Measurements from ENCODE around the gene HOXB2.

HOXB2 gene

GRCh38 chr17:48559840-48560817 is 15.2 kb upstream of the HOXB2 start:
- no peak for DNase-seq (ENCODE audit: extremely low read depth, low read depth)
- no peak overlapping the region for H3K4me3 ChIP-seq (replicated peaks; ENCODE audit: low read depth, low read length)
- TF ChIP-seq, protein P1, sequence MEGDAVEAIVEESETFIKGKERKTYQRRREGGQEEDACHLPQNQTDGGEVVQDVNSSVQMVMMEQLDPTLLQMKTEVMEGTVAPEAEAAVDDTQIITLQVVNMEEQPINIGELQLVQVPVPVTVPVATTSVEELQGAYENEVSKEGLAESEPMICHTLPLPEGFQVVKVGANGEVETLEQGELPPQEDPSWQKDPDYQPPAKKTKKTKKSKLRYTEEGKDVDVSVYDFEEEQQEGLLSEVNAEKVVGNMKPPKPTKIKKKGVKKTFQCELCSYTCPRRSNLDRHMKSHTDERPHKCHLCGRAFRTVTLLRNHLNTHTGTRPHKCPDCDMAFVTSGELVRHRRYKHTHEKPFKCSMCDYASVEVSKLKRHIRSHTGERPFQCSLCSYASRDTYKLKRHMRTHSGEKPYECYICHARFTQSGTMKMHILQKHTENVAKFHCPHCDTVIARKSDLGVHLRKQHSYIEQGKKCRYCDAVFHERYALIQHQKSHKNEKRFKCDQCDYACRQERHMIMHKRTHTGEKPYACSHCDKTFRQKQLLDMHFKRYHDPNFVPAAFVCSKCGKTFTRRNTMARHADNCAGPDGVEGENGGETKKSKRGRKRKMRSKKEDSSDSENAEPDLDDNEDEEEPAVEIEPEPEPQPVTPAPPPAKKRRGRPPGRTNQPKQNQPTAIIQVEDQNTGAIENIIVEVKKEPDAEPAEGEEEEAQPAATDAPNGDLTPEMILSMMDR (IDR thresholded peaks at IDR 0.05; ENCODE audit: low read depth, low read length, missing control alignments): no peak

GRCh38 chr17:48559122-48559839 is 14.4 kb upstream of the HOXB2 start:
- DNase-seq (ENCODE audit: extremely low read depth, low read depth): no peak
- H3K4me3 ChIP-seq (replicated peaks; ENCODE audit: low read depth, low read length): no peak overlapping the region
- TF ChIP-seq, protein P1 (IDR thresholded peaks at IDR 0.05; ENCODE audit: low read depth, low read length, missing control alignments): no peak

DNA sequence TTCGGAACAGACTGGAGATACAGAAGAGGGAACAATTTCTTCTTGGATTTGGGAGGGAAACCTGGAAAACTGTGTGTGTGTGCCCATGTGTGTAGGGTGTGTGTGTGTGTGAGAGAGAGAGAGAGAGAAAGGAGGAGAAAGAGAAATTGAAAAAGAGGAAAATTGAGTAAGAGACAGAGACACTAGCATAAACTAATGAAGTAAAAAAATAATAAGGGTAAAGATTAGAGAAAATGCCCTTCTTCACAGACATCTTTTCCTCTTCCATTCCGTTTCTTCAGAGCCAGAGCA is 13.9 kb upstream of the HOXB2 start:
- TF ChIP-seq, protein P1 (IDR thresholded peaks at IDR 0.05; ENCODE audit: low read depth, low read length, missing control alignments): no peak
- DNase-seq (ENCODE audit: extremely low read depth, low read depth): no peak
- no peak overlapping the region for H3K4me3 ChIP-seq (replicated peaks; ENCODE audit: low read depth, low read length)

DNA sequence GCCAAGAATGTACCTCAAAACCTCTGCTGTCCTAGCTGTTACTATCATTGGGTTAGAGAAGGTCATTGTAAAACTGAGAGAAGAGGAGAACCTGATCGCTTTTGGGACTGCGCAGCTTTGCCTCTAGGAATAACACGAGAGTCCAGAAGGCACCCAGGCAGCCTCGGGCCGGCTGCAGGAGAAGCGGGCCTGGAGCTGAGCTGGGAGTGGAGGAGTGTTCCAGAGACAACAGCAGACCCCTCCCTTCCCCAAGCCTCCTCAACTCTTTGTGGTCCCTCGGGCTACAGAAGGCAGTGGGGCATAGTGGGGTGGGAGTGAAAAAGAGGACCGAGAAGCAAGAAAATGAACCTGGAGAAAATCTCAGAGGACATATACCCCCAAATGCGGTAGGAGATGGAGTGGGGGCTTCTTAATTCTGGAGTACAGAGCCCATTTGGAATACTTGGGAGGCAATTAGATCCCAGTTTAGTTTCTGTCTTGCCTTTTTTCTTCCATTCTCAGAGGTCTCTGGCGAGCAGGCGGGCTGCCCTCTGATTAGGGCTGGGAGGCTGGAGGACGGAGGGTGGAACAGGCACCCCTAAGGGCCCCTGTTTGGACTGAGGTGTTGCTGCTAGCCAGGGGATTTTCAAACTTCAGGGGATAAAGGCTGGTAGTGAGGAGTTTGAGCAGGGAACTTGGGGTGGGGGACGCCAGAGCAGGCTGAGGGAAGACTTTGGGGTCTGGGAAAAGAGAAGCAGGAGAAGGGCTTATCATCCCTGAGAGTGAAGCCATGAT is 13.3 kb upstream of the HOXB2 start:
- no peak for DNase-seq (ENCODE audit: extremely low read depth, low read depth)
- H3K4me3 ChIP-seq (replicated peaks; ENCODE audit: low read depth, low read length): no peak overlapping the region
- TF ChIP-seq, protein P1 (IDR thresholded peaks at IDR 0.05; ENCODE audit: low read depth, low read length, missing control alignments): no peak

DNA sequence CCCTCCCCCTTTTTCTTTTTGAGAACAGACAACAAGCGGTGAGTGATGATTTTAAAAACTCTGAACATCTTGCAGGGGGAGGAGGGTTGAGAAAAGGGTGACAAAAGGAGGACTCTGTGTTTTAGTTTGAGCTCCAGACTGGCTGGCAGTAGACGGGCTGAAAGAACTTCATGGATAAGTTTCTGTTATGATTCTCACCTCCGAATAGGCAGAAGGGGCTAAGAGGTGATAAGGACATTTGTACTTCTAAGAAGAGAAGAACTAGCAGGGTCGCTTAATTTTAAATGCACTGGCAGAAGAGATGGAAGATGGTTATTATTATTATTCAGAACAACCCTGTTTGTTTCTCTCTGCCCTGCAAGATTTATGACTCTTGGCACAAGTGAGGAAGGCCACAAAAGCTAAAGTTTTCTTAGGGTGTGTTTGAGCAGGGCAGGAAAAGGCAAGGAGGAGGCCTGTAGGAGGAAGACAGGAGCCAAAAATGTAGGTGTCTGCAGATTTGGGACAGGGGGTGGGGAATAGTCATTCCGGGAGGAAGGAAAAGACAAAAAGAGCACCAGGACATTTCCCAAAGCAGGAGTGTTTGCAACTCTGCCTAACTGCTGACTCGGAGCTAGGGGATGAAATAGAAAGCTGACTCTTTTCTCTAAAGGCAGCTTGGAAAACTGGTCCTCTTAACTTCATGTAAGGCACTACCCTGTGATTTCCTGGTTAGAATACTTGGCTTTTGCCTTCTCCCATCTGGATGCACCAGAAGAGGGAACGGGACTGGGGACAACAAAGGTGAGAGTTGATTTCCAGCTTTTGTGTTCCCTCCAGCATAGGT is 11.9 kb upstream of the HOXB2 start:
- no peak for DNase-seq (ENCODE audit: extremely low read depth, low read depth)
- TF ChIP-seq, protein P1 (IDR thresholded peaks at IDR 0.05; ENCODE audit: low read depth, low read length, missing control alignments): no peak
- H3K4me3 ChIP-seq (replicated peaks; ENCODE audit: low read depth, low read length): no peak overlapping the region

GRCh38 chr17:48556229-48556575 is 11.3 kb upstream of the HOXB2 start:
- TF ChIP-seq, protein P1 (IDR thresholded peaks at IDR 0.05; ENCODE audit: low read depth, low read length, missing control alignments): no peak
- H3K4me3 ChIP-seq (replicated peaks; ENCODE audit: low read depth, low read length): no peak overlapping the region
- no peak for DNase-seq (ENCODE audit: extremely low read depth, low read depth)
